Omental fat pad (tissue), 4 donors: ENCODE data around the gene DTD2. TPM values are rescaled to one million over a fixed set of nuclear protein-coding genes. Genes with fewer than 3 reads are reported as not detected.

ENCODE experiments used
- ATAC-seq: fragments of 150-250 bp; one replicate; pipeline ENCODE4 v1.9.1; 2016; ENCODE audit warnings: mild to moderate bottlenecking, moderate library complexity; ENCODE audit not compliant: low FRiP score
- DNase-seq: peaks from one replicate; pipeline ENCODE4 v3.0.0-alpha.2; 2019; ENCODE audit warnings: low spot score
- total RNA-seq, 4 donors: library from RNA; depleted of rRNA; stranded (reverse); fragments of >200 nt; gene quantifications; one replicate each; pipeline ENCODE4 v1.1.0, GENCODE V29; 2016
- TF ChIP-seq, protein P1 (sequence below), 3 donors: fragments of 450-650 bp; IDR thresholded peaks; one replicate each; pipeline ENCODE4 v1.5.1; 2016 to 2017; ENCODE audit warnings: antibody characterized with exemption in 3 of 3, mild to moderate bottlenecking in 3 of 3, moderate library complexity in 2 of 3

The DTD2 gene
- total RNA-seq = 10 to 100 TPM; 25.1 to 54.4 (median 35.9) TPM

DNA sequence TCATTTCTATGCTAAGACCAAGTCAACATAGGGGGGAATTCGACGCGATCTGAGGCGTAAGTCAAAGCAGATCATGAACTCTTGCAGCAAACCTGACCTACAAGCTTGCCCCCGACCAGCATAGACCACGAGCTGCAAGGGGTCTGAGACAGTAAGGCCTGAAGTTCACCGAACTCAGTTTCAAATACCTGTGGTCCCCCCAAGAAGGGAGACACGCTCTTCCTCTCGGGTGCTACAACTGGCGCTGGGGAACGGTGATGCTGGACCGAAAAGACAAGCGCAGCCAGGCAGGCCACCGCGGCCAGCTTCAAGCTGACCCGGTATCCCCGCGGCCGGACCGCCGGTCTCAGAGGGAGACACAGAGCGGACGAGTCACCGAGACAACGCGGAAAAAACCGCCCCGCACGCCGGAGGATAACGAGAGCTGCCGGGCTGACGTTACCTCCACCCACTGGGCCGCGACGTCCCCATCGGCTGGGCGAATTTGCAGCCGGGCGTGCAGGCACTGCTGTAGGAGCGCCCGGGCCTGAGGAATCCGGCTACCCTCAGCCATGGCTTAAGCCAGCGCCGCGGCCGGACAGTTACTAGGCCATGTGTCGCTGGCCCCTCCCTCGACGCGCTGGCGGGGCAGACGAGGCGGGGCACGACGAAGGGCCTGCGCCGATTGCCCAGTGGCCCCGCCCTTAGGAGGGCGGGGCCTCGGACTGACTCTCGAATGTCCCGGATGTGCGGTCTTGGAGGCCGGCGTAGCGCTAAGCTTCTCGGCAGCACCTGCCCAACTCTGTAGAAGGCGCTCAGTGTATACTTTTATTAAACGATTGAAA, at the start of gene DTD2:
Gene DTD2, minus strand, starts transcription at position 666 of the 824 bp plus-strand sequence. Its CDS starts 113 bp downstream, at position 553.
- peak; percentile 84 for DNase-seq
- TF ChIP-seq, protein P1, sequence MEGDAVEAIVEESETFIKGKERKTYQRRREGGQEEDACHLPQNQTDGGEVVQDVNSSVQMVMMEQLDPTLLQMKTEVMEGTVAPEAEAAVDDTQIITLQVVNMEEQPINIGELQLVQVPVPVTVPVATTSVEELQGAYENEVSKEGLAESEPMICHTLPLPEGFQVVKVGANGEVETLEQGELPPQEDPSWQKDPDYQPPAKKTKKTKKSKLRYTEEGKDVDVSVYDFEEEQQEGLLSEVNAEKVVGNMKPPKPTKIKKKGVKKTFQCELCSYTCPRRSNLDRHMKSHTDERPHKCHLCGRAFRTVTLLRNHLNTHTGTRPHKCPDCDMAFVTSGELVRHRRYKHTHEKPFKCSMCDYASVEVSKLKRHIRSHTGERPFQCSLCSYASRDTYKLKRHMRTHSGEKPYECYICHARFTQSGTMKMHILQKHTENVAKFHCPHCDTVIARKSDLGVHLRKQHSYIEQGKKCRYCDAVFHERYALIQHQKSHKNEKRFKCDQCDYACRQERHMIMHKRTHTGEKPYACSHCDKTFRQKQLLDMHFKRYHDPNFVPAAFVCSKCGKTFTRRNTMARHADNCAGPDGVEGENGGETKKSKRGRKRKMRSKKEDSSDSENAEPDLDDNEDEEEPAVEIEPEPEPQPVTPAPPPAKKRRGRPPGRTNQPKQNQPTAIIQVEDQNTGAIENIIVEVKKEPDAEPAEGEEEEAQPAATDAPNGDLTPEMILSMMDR (IDR thresholded peaks at IDR 0.05) = no peak
- peak; percentile 99 for ATAC-seq

DNA sequence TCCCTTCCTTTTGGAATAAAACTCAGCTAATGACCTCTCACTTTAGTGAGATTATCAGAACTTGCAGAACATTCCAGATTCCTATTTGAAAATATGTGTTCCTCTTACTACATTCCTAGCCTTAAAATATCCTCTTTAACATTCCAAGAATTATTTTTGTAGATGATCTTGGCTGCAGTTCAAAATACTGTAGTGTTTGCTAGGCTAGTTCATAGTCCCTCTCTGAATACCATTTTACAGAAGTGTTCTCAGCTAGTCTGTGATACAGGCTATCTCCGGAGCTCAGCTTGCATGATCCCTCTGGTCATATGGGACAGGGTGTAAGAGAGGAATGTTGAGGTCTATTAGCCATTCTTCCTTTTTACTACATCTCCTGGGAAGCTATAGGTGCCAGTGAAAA, 48.1 kb upstream of the DTD2 start:
- ATAC-seq (no peak), DNase-seq (no peak)
- TF ChIP-seq, protein P1 (IDR thresholded peaks at IDR 0.05) = no peak

DNA sequence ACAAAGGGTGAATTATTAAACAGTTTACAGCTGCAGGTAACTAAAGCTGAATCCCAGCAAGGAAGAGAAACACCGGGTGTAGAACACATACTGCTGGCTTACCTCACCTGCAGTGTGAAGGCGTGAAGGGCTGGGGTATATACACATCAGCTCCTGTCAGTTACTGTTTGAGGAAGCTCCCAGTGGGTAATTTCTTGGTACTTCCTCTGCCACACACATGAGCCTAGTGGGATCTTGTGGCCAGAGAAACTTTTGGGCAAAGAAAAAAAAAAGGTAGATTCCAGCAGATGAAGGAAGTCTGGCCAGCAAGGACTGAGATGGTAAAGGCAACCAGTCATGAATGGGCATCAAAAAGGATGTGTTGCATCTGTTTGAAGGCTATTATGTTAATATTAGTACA, 44.6 kb upstream of the DTD2 start:
- no peak for ATAC-seq
- DNase-seq = no peak
- TF ChIP-seq, protein P1 (IDR thresholded peaks at IDR 0.05) = no peak

DNA sequence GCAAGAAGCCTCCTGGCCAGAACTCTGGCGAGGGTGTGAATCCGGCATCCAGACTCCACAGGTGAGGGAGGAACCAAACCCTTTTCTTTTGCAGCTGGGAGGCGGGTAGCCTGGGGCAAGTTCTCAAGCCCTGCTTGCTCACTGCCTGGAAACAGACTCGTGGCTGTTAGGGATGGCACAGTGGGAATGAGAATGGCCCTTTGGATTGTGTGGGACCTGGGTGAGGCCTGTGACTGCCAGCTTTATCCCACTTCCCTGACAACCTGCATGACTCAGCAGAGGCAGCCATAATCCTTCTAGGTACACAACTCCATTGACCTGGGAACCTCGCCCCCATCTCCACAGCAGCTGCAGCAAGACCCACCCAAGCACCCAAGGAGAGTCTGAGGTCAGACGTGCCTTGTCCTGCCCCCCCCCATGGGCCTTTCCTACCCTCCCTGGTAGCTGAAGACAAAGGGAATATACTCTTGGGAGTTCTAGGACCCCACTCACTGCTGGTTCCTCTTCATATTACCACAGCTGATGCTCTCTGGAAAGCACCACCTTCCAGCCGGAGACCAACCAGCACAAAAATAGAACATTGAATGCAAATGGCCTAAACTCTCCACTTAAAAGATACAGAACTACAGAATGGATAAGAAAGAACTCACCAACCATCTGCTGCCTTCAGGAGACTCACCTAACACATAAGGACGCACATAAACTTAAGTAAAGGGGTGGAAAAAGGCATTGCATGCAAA, 35.6 kb upstream of the DTD2 start:
- ATAC-seq (no peak), DNase-seq (no peak)
- TF ChIP-seq, protein P1 (IDR thresholded peaks at IDR 0.05) = no peak

DNA sequence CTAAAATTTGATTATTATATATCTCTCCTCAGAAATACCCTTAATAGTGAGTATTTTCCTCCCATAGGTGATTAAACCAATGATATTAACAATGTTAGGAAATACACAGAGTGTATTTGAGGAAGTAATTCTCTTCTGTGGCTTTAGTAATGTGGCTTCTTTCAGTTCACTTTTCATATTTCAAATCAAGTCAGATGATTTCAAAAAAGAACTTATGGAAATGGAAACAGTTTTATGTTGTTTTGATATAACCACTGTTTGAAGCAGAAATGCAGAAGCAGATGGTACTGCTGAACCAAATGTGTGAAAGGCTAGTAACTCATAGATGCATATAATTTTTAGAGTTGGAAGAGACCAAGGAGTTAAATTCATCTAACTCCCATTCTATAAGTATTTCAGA, 32.4 kb upstream of the DTD2 start:
- DNase-seq (no peak), ATAC-seq (no peak)
- TF ChIP-seq, protein P1 (IDR thresholded peaks at IDR 0.05) = no peak

DNA sequence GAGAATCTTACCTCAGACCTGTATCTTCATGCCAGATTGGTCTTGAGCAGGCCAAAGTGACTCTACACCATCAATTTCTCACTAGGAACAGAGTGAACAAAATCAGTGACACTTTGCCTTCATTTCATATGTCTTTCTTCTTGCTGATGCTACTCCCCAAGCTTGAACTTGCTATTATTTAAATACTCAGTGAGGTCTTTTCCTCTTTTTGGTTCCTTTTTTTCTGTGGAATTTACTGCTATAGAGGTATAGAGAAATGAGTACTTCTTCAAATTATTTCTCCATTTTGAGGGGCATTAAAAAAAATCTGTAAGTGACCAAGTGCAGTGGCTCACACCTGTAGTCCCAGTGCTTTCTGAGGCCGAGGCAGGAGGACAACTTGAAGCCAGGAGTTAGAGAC, 30.6 kb upstream of the DTD2 start, which contains the start of gene GPR33:
Gene GPR33, minus strand, starts transcription at position 154 of the 400 bp plus-strand sequence. CDS start 4,074 bp downstream, outside the sequence.
- ATAC-seq = no peak
- no peak for DNase-seq
- TF ChIP-seq, protein P1 (IDR thresholded peaks at IDR 0.05) = no peak
